Retinal pigment epithelial cell (primary cell): Measurements from ENCODE around the gene SMAD1.

Source experiments
- DNase-seq: peaks from one replicate; pipeline ENCODE4 v3.0.0-alpha.2; 2010; ENCODE audit warnings: low read depth
- H3K4me3 ChIP-seq: 2 replicates; pipeline ENCODE4 v1.5.1; 2011; ENCODE audit warnings: mild to moderate bottlenecking, low read length, control low read depth, moderate library complexity
- CTCF ChIP-seq: conservative IDR thresholded peaks from 2 replicates; pipeline ENCODE4 v1.5.1; 2011; ENCODE audit warnings: low read depth, low read length, control low read depth, inconsistent platforms

Gene SMAD1

DNA sequence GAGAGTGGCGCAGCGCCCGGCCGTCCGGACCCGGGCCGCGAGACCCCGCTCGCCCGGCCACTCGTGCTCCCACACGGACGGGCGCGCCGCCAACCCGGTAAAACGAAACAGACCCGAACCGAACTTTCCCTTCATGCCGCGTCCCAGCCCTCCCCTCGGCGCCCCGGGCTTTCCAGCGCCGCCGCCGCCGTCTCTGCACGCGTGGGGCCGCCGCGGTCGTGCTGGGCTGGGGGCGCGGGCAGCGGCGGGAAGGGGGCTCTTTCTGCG lies 222 bp downstream of the SMAD1 start:
- H3K4me3 ChIP-seq: peak overlapping the region; percentile 85
- DNase-seq: no peak
- TF ChIP-seq CTCF: no peak

DNA sequence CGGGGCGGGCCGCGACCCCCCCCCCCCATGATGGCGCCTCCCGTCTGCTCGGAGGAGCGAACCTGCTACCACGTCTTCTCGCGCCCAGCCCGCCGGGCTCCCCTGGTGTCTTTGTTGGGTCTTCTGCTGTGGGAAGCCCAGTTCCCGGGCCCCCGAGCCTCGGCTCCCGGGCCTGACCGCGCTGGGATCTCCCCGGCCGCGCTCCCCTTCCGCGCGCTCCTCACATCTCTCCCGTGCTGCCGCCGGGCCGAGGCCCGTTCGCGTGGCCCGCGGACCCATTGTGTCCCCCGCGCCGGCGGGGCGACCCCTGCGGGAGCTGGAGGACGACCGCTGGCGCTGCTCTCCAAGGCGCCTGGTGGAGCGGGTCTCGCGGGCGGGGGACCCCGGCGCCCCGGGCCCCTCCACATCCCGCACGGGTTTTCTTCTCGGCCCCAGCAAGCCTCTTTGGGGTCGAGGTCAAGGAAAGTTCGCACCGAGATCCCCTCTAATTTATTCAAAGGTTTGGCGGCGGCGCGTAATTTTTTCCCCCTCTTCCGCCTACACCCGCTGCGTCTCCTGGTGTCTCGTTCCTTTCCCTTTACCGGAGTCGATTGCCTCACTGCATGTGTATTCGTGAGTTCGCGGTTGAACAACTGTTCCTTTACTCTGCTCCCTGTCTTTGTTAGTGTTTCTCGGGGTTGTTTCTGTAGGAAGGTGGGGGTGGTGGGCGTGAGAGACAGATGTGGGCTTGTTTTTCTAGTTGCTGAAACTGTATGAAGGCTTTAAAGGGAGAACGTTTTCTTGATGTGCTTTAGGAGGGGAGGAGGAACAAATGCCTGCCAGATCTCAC lies 770 bp downstream of the SMAD1 start:
- peak overlapping the region; percentile 85 for H3K4me3 ChIP-seq
- DNase-seq: peak; percentile 18
- TF ChIP-seq CTCF: no peak

- H3K4me3 ChIP-seq: peak overlapping the region; percentile 85
- DNase-seq: no peak
Measured at GRCh38 chr4:145483514-145483913, 1.9 kb downstream of the SMAD1 start.

DNA sequence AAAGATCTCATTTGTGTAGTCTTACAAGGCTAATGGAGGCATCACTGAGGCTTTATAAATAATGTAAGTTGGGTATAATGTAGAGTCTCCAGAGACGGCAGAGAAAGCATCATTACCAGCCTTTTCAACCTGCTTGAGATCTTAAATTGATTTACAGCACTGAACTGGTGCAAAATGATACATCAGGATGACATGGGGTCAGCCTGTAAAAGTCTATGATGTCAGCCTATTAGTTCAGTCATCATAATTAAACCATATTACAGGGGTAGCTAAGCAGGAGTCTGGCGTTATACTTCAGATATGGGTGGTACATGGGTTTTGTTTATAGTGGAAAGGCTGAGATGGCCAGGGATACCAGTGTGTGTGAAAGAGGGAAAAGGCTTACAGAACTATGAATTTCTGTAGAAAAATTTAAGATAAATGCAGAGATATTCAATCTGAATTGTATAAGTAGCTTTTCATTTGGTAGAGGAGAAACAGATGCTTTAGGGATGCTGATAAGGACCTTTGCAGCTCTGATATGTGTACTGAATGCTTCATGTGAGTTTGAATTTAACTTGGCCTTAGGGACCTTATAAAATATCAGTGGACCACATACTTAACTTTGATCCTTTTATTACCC lies 2.7 kb downstream of the SMAD1 start:
- no peak overlapping the region for H3K4me3 ChIP-seq
- no peak for DNase-seq
- no peak for TF ChIP-seq CTCF

More at GRCh38 chr4:145483514-145483913, 1.9 kb downstream of the SMAD1 start:
- no peak for TF ChIP-seq CTCF

- TF ChIP-seq CTCF: no peak
Measured at GRCh38 chr4:145485120-145485519, 3.5 kb downstream of the SMAD1 start.

DNA sequence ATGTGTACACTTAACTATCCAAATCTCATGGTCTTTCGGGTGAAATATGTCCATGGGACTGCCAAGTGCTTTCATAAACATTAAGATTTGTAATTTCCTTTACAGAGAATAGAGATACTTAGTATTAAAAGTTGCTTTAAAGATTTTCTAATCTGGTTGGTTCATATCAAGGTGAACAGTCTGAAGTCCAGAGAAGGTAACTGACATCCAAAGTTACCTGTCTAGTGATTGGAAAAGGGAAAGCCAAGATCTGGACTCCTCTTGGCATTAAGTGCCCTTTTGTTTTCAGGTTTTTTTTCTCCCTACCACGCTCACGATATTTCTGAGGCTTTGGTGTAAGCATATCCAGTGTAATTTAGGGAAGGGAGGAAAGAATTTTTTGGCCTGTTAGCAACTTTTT lies 5.0 kb downstream of the SMAD1 start:
- no peak overlapping the region for H3K4me3 ChIP-seq
- DNase-seq: no peak
- no peak for TF ChIP-seq CTCF

More at GRCh38 chr4:145485120-145485519, 3.5 kb downstream of the SMAD1 start:
- no peak overlapping the region for H3K4me3 ChIP-seq
- no peak for DNase-seq

GRCh38 chr4:145487631-145488030 lies 6.0 kb downstream of the SMAD1 start:
- DNase-seq: no peak
- TF ChIP-seq CTCF: no peak

More at GRCh38 chr4:145487631-145488030, 6.0 kb downstream of the SMAD1 start:
- H3K4me3 ChIP-seq: no peak overlapping the region
